ENCODE results near the gene TMEM98. TPM values are rescaled to one million over a fixed set of nuclear protein-coding genes. Genes with fewer than 3 reads are reported as not detected.
"Not testable (repeated sequence)": the region's sequence is repeated elsewhere in the genome, so short reads cannot be mapped to it uniquely, and the experiment has no call there.

The TMEM98 gene
- total RNA-seq, 1 donor from 2014 or later: not detected

DNA sequence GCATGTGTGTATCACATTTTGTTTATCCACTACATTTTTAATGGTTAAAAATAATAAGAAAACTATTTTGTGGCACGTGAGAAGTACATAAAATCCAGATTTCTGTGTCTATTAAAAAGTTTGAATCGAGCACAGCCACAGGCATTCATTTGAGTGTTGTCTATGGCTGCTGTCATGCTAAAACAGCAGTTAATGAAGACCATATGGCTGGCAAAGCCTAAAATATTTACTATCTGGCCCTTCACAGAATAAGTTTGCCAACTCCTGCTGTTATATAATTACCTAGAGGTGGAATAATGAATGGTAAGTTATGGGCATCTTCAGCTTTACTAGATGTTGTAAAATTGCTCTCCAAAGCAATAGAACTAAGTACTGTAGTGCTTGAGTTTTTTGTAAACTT lies 30.5 kb downstream of the TMEM98 start:
- no peaks in the 10 kb centered on the region for H3K36me3 Mint-ChIP-seq (ENCODE audit: low read depth)
- H3K27me3 Mint-ChIP-seq: peaks cover 17% of the 10 kb centered on the region

DNA sequence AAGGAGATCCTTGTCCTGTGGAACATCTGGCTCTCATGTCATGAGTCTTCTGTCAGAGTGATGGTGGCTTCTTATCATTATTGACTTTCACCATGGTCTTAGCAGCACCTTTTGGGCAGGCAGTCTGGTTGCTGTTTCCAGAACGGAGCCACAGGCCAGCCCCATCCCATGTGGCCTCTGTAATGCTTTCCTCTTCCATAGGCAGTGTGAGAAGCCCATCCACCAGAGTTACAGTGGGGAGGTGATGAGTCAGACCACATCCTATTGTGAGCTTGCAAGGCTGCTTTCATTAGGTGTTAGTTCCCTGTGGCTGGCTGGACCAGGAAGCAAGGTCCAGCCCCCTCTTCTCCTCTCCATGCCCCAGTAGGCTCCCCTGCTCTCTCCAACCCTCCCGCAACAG lies 32.9 kb downstream of the TMEM98 start:
- ChIA-PET CTCF (no interaction called here), POLR2A (no interaction called here)
- Mint-ChIP-seq H3K27me3 (peaks cover 36% of the 10 kb centered on the region), H3K27ac (no peak overlapping the region), H3K4me3 (no peak overlapping the region), H3K36me3 (ENCODE audit: low read depth) (no peaks in the 10 kb centered on the region), H3K9me3 (no peaks in the 10 kb centered on the region), H3K4me1 (no peaks in the 10 kb centered on the region)
- intact Hi-C loops (cut with micrococcal nuclease): no loop called here
- no peak for DNase-seq
- TF ChIP-seq, protein P1, sequence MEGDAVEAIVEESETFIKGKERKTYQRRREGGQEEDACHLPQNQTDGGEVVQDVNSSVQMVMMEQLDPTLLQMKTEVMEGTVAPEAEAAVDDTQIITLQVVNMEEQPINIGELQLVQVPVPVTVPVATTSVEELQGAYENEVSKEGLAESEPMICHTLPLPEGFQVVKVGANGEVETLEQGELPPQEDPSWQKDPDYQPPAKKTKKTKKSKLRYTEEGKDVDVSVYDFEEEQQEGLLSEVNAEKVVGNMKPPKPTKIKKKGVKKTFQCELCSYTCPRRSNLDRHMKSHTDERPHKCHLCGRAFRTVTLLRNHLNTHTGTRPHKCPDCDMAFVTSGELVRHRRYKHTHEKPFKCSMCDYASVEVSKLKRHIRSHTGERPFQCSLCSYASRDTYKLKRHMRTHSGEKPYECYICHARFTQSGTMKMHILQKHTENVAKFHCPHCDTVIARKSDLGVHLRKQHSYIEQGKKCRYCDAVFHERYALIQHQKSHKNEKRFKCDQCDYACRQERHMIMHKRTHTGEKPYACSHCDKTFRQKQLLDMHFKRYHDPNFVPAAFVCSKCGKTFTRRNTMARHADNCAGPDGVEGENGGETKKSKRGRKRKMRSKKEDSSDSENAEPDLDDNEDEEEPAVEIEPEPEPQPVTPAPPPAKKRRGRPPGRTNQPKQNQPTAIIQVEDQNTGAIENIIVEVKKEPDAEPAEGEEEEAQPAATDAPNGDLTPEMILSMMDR (IDR thresholded peaks at IDR 0.05): no peak
- no peak for ATAC-seq (ENCODE audit: low read depth)

More for the DNA sequence above, 30.5 kb downstream of the TMEM98 start:
- no peaks in the 10 kb centered on the region for H3K9me3 Mint-ChIP-seq
- no peak overlapping the region for H3K4me3 Mint-ChIP-seq
- POLR2A ChIA-PET: no interaction called here
- CTCF ChIA-PET: no interaction called here
- DNase-seq: no peak
- TF ChIP-seq, protein P1 (IDR thresholded peaks at IDR 0.05): no peak
- intact Hi-C loops (cut with micrococcal nuclease): no loop called here
- no peak overlapping the region for H3K27ac Mint-ChIP-seq
- ATAC-seq (ENCODE audit: low read depth): no peak
- H3K4me1 Mint-ChIP-seq: no peaks in the 10 kb centered on the region

DNA sequence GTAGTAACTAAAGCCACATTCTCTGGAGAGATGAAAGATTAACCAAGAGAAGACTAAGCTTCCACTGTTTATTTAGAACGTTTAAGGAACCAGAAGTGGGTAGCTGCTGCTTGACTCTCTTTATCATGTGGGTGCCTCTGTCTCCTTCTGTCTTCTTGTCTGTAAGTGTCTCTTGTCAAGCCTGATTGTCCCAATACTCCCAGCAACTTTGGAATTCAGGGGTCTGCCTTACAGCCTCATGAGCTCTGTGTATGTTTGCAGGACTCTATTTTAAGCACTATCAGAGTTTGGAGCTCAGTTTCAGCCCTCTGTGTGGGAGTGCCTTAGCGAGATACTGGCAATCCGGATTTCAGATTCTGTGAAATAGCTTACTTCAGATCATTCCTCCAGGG lies 34.4 kb downstream of the TMEM98 start:
- Mint-ChIP-seq H3K4me1 (no peaks in the 10 kb centered on the region), H3K4me3 (no peak overlapping the region), H3K9me3 (no peaks in the 10 kb centered on the region), H3K27me3 (peaks cover 36% of the 10 kb centered on the region), H3K27ac (no peak overlapping the region), H3K36me3 (ENCODE audit: low read depth) (no peaks in the 10 kb centered on the region)
- ChIA-PET CTCF (no interaction called here), POLR2A (no interaction called here)
- TF ChIP-seq, protein P1 (IDR thresholded peaks at IDR 0.05): no peak
- no peak for DNase-seq
- ATAC-seq (ENCODE audit: low read depth): no peak
- intact Hi-C loops (cut with micrococcal nuclease): no loop called here

DNA sequence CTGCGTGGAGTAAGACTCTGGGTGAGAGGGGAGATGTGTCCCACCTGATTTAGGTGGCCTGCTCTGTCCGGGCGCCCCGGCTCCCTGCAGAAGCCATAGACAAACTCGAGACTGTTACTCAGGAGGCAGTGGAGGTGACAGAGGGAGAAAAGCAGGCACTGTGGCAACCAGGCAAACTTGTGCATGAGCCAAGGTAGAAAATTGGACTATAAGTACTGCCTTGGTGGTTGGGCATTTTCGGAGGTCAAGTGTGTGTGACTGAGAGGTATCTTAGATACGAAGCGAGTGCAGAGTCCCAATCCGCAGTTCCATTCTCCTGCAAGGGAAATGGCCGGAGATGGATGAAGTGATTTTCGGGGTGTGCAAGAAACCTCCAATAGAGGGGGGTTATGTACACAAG lies 36.6 kb downstream of the TMEM98 start:
- no peak overlapping the region for H3K27ac Mint-ChIP-seq
- peaks cover 2% of the 10 kb centered on the region for H3K9me3 Mint-ChIP-seq
- peaks cover 34% of the 10 kb centered on the region for H3K27me3 Mint-ChIP-seq
- H3K4me3 Mint-ChIP-seq: no peak overlapping the region
- no peaks in the 10 kb centered on the region for H3K36me3 Mint-ChIP-seq (ENCODE audit: low read depth)
- TF ChIP-seq, protein P1 (IDR thresholded peaks at IDR 0.05): no peak
- CTCF ChIA-PET: no interaction called here
- DNase-seq: no peak
- no peaks in the 10 kb centered on the region for H3K4me1 Mint-ChIP-seq
- POLR2A ChIA-PET: no interaction called here
- ATAC-seq (ENCODE audit: low read depth): no peak
- intact Hi-C loops (cut with micrococcal nuclease): no loop called here

DNA sequence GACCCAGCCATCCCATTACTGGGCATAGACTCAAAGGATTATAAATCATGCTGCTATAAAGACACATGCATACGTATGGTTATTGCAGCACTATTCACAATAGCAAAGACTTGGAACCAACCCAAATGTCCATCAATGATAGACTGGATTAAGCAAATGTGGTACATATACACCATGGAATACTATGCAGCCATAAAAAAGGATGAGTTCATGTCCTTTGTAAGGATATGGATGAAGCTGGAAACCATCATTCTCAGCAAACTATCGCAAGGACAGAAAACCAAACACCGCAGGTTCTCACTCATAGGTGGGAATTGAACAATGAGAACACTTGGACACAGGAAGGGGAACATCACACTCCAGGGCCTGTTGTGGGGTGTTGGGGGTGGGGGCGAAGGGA lies 41.3 kb downstream of the TMEM98 start:
- peaks cover 15% of the 10 kb centered on the region for H3K27me3 Mint-ChIP-seq
- H3K9me3 Mint-ChIP-seq; ATAC-seq (ENCODE audit: low read depth); DNase-seq; intact Hi-C loops (cut with micrococcal nuclease); H3K4me1 Mint-ChIP-seq; H3K36me3 Mint-ChIP-seq (ENCODE audit: low read depth); H3K27ac Mint-ChIP-seq; CTCF ChIA-PET; POLR2A ChIA-PET; H3K4me3 Mint-ChIP-seq: not testable (repeated sequence)

DNA sequence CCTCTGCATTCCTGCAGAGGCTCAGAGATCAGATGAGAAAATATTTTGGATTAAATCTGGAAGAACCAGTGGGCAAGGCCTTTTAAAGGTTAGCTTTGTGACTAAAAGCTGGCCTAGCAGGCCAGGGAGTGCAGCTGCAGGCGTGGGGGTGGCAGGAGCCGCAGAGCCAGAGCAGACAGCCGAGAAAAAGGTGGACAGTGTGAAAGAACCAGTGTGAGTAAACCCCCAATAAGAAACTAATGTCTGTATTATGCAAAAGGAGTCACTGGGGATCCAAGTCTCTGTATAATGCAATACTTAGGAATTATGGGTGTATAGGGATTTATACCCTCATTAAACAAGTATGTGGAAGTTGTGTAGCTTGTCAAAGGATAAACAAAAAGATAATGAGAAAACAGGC lies 42.3 kb downstream of the TMEM98 start:
- POLR2A ChIA-PET: no interaction called here
- Mint-ChIP-seq H3K36me3 (ENCODE audit: low read depth) (no peaks in the 10 kb centered on the region), H3K4me1 (no peaks in the 10 kb centered on the region), H3K9me3 (peaks cover 8% of the 10 kb centered on the region), H3K27me3 (peaks cover 7% of the 10 kb centered on the region), H3K27ac (no peak overlapping the region), H3K4me3 (no peak overlapping the region)
- CTCF ChIA-PET: no interaction called here
- intact Hi-C loops (cut with micrococcal nuclease): no loop called here
- no peak for ATAC-seq (ENCODE audit: low read depth)
- TF ChIP-seq, protein P1 (IDR thresholded peaks at IDR 0.05): no peak
- no peak for DNase-seq

Data from activated B cell treated with CpG ODN at 0.5 μM for 24 hours (primary cell).